Measurements from ENCODE around the gene WDR35.
A peak's percentile ranks its signal among the peaks of the same experiment; 100 is the strongest.

The WDR35 gene

DNA sequence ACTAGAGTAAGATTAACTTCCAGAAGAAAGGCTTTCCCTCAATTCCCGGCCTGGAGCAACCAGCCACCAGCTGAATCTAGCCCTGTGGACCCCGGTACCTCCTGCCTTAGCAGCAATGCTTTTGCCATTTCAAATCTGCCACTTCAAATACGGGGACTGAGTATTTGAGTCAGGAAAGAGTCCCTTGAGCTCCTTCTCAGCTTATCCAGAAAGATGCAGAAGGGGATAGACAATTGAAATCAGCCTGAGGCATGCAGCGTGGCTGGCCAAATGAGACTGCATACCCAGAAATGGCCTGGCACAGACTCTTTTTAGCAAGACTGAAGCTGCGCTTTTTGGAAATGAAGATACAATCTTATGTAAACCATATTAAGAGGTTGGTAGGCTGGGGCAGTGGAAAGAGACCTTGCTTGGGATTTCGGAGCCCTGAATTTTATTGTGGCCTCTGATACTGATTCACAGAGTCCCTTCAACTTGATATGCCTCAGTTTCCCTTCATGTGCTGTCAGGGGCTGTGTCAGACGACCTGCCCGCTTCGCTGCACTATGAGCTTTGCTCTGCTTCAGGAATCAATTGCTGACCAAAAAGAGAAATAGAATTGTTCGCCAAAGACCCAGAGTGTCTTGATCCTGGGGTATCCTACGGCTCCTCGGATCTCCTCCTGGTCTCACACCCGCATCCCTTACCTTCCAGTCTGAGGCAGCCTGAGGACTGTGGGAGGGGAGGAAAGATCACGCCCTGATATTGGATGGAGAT, 21.5 kb upstream of the WDR35 start:
- DNase-seq, result no peak

DNA sequence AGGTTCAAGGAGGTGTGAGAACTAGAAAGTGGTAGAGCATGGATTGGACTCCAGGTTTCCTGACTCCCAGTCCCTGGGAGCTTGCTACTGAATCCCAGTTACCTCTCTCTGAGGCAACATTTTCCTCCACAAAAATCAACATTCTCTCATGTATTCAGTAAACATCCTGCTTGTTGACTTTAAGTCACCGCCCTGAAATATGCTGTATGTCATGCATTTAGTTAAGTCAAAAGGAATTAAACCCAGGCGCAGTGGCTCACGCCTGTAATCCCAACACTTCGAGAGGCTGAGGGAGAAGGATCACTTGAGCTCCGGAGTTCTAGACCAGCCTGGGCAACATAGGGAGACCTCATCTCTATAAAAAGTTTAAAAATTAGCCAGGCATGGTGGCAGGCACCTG, 18.8 kb upstream of the WDR35 start:
- DNase-seq, result no peak

DNA sequence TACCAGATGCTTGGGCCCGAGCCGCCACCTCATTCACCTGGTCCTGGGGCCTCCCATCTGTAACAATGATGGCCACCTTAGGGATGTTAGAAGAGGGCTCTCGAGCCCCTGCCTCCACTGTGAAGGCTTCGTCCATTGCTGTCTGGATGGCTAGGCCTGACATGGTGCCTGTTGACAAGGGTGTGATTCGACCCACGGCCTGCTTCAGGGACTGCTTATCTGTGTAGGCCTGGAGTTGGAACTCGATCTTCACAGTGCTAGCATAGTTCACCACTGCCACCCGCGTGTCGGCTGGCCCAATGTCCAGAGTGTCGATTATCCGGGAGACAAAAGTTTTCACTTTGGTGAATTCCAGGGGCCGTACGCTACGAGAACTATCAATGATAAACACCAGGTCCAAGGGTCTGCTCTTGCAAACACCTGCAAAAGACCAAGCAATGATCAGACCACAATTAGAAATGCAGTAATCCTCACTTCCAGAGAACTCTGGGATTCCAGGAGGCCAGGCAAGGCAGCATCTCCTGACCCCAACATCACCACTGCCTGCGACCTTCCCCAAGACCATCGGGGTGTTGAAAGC, 16.1 kb upstream of the WDR35 start:
- DNase-seq, result no peak

DNA sequence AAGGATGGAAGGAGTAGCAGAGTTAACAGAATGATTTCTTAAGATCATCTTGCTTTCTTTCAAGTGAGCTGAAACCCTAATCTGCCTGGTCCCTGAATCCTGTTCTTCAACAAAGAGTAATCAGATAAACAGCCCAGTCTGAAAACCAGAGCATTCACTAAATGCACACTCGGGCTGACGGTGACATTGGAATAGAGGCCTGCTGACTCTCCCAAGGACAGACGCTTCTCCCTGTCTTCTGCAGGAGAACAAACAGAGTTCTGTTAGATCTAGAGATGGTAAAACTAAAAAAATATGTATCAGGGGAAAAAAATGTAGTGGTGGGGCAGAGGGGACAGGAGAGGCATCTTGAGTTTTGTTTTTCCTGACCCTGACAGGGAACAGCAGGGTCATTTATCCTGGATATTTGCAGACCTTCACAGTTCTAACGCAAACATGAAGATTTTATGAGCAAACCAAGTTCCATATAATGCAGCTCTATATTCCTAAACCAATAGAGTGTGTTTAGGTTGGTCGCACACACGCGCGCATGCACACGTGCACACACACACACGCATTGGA, 15.2 kb upstream of the WDR35 start:
- DNase-seq, result no peak

DNA sequence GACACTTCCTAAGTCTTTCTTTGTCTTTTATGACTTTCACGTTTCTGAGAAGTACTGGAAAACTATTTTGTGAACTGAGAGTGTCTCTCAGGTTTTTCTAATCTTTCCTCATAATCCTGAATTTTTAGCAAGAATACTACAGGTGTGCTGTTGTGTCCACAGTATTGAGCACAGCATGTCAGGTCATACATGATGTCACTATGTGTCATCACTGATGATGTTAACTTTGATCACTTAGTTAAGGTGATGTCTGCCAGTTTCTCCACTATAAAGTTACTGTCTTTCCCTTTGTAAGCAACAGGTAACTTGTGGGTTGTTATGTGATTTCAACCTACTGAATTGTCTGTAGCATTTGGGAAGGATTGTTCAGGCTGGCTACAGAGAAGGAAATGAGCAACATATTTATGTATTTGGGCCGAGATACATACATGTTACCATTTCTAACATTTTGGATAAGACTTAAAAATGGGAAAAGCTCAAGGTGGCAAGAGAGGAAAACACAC, 11.5 kb upstream of the WDR35 start:
- no peak for DNase-seq

DNA sequence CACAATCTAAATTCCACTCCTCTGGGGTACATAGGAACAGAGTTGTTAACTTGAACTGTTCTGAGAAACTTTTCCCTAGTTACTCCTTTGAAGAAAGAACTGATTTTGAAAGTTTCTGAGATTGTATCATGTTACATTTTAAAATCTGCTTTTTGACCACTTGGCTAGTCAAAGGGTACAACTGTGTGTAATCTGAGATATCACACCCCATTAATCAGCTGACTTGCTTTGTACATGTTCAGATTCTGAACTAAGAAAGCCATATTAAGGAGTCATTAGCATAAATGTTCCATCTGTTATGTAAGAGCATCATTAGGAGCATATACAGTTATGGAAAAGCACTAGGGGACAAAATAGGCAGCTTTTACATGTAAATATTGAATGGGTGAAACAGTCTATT, 3.8 kb upstream of the WDR35 start:
- DNase-seq, result no peak

DNA sequence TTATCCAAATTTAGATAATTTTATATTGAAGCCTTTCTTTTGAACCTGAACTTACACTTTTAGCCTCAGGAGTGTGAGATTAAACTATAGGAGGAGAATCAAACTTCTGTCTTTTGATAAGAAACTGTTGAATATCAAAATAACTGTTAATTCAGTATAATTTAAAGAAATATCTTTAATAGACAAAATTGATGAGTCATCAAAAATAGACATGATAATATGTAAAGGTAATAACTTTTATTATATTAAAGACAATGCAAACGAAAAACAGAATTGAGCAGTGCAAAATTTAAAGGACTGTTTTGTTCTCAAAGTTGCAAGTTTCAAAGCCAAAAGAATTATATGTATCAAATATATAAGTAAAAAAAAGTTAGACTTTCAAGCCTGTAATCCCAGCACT, 2.0 kb upstream of the WDR35 start:
- no peak for DNase-seq

DNA sequence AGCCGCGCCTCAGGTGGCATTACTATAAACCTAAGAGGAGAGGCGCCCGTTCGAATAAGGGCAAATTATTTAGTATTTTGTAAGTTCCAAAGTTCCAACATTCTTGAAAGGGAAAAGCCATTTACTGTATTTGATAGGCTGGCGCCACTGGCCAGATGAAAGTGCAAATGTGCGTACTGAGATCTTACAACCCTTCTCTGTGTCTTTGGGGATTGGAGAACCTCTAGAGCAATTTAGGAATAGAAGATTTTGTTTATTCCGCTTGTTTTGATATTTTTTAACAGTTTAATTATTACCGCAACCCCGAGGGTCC, 467 bp upstream of the WDR35 start:
- no peak for DNase-seq

DNA sequence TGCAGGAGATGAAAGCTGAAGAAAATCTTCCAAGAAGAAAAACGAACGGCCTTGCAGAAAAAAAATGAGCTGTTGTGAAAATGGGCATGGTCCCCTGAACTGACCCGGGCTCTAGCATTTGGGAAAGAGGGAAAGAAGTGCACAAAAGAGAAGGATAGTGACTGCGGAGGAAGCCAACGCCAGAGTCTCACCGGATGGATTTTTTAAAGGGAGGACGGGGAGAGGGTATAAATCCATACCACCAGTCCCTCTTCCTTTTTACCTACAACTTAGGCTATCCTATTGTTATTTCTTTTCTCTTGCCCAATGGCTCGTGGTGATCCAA, 601 bp downstream of the WDR35 start:
- DNase-seq, result no peak

DNA sequence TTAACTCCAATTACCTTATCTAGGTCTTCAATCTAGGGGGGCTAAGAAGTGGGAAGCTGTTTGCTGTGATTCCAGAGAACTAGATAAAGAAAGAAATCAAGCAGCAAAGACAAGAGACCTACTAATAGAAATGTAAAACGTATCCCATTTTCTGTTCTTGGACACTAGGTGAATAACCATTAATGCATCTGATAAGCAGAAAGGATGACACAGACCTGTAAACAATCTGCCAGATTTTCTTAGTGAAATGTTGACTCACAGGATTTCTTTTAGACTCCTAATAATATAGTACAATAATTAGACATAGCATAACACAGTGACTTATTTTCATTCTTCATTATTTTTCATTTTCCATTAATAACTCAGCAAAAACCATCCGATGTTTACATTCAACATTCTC, 1.3 kb downstream of the WDR35 start:
- no peak for DNase-seq

DNA sequence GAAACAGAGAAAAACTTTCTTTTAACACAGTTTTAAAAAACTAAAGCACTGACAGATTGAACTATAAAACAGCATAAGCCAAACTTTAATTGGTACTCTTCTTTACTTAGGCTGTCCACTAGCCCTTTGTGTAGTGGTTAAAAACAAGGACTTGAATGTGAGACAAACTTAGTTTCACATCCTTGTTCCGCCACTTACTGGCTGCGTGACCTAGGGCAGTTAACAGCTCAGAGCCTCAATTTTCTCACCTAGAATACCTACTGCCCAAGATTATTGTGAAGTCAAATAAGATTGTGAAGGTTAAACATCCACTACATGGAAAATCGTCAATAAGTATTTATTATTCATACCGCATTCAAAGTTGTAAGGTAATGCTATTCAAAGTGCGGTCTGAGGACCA, 2.0 kb downstream of the WDR35 start:
- no peak for DNase-seq

DNA sequence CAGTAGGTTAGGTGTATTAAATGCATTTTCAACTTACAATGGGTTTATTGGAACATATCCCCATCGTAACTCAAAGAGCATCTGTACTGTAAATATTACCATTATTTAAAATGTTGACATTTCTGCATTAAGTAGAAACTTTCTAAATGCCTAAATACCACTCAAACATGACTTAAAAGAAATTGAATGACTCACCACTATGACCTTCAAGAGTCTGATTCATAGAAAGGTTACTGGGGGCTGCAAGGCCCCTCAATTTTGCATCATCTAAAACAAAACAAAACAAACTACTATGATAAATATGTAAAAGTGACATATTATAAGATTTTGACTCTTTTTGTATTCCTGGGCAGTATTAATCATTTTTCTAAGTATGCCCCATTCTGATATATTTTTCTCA, 7.6 kb downstream of the WDR35 start:
- DNase-seq, result peak; percentile 13

DNA sequence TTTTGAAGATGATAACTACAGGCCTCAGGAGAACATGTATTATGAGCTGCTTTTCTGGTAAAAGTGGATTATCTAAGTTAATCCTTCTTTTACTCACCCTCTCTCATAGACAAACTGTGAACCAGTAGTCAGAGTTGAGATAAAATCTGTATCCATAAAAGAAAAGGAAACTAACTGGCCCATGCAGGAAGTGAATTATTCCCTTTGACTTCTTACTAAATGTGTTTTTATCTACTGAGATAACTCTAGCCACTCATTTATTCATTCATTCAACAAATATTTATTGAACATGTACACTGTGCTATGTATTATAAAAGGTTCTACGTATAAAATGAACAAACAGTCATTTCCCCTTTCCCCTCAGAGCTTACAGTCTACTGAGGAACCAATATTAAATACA, 10.0 kb downstream of the WDR35 start:
- no peak for DNase-seq

DNA sequence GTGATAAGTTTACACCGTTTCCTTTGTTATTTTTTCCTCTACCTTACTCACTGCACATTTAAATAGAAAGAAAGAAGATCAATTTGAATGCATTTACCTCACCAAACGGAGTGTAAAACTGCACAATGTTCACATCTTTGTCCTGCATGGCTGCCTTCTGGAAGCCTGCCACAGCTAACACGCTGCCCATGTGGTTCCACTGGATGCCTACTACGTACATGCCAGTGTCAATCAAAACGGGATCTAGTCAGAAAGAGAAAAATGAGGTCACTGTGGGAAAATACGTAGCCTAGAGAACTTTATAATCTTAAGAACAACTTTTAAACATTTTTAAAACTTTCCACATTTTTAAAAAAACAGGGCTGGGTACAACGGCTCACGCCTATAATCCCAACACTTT, 16.4 kb downstream of the WDR35 start:
- no peak for DNase-seq

DNA sequence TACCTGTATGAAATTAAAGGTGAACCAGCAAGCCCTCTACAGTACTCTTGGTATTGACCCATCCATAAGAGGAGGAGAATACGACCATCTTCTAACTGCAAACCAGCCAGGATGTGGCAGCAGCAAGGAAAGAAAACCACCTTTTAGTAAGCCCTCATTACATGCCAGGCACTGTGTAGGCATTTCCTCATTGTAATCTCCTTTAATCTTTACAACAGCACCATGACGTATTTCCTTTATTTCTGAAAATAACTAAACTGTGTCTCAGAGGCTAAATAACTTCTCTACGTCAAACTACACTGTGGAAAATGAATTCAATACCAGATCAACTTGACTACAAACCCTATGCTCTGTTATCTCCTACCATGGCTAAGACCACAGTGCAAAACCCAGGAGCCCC, 18.2 kb downstream of the WDR35 start:
- DNase-seq, result no peak

DNA sequence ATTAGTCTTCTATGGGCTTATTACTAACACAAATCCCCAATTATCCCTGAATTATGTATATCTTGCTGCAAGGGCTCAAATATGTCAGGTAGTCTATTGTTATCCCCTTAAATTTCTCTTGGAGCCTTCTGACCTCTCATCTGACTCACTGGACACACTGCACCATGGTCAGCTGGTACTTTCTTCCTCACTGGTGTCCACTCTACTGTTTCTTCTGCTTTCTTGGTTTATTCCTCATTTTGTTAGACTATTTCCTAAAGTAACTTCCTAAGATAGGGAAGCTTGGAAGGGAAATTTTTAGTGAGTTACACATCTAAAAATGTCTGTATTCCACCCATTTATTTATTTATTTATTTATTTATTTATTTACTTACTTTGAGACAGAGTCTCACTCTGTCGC, 26.5 kb downstream of the WDR35 start:
- no peak for DNase-seq

DNA sequence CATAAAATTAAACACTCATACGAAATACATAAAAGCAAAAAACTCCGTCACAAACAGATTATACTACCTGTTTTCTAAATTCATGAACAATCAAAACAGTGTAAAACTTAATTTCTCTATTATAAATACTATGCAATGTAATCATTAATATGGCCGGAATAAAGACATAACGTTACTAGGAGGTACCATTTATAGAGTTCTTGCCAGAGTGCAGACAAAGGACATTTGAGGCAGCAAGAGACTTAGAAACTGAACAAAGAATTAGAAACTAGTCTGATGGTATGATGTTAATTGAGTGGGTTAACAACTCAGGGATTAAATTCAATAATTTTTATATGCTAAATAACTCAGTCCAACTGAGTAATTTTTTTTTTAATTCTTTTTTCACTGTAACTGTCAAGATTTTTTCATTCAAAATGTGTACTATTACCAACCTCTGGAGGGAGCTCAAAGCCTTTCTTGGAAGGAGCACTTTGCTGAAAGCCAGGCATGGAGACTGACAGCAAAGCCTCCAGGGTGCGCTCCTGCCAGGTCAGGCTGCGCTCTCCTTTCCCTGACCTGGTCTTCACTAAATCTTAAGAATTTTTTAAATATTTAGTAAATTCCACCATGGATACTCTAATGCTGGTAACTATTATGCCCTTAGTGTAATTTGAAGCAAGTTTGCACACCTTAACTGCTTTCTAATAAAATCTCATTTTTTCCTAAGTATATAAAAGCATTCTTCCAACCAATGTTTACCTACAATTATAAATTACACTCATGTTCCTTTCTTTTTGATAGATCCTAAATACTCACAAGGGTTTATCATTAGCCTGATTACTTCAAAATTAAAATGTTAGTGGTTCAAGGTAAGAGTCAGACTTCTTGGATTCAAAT, 34.1 kb downstream of the WDR35 start:
- DNase-seq, result peak; percentile 76

DNA sequence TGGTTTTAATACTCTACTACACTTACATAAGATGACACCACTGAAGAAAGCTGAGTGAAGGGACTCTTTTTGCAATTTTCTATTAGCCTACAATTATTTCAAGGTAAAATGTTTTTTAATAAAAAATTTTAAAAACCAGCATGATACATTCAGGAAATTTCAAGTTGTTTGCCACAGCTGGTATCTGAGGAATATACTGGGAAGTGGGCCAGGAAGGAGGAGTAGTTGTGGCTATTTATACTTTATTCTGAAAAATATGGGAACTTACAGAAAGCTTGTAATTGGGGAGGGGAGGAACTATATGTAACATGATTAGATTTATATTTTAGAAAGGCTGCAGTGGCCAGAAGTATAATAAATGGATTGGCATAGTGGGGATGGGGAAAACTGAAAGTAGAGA, 40.8 kb downstream of the WDR35 start:
- peak; percentile 68 for DNase-seq

DNA sequence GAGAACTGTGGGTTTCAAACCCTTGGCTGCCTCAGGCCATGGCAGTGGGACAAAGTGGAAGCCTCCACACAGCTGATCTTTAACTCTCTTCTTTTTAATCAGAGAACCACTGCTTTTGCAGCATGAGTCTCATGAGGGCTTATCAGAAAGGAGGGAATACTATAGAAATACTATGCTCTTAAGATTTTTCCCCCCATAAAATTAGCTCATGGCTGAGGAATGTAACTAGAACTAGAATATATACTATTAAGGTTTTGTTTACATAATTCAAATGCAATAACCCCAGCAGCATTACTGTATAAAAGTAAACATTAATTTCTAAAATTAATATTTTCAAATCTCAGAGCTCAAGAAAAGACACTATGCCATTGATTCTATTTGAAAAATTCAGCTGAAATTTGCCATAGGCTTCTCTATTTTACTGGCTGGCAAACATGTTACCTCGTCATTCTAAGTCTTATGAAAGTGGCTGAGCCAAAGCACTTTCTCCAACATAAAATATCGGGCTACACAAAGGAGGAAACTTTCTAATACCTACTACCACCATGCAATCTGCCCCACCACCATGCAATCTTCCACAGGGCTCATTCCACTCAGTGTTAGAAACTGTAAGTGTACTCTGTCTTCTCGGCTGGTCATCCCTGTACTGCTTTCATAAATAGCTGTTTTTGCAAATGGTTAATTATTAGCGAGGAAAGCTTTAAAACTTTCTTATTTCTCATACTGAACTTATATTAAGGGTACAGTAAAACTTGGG, 42.5 kb downstream of the WDR35 start:
- DNase-seq, result peak; percentile 7

DNA sequence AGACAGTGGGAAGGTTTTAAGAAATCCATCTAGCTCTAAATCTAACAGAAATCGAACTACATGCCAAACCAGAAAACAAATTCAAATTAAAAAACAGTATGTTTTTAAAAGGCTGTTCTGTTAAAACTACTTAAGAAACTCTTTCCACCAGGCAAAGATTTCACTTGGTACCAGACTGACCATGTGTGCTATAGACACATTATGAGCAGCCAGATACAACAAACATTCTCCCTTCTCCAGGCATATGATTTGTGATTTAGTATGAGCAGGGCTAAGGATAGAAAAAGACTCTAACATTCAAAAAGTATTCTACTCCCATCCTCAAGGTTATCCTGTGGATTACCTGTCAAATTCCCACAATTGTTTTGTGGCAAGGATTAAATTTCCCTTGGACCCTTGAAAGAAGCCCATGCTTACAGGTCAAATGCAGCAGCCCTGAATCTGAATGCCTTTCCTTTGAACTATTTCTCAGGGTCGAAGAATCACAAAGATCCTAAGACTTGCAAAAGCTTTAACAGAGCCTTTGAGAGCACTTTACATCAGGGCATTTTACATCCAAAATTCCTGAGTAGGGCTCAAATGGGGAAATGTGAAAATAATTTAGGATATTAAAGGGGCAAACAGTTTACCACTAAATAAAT, 45.6 kb downstream of the WDR35 start:
- DNase-seq, result no peak

DNA sequence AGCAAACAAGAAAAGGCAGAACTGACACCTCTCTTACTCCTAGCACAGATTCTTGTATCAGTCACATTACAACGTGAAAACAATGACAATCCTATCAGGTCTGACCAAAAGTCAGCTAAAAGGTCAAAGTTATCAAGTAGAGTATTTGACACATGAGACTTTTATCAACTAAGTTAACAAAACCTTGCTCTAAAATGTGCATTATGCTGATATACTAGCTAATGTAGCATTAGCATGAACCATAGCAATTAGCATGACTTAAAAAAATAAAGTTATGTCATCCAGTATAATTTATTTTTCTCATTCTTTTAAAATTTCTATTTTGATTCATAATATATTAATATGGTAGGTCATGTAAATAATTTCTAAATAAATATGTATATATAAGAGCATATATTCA, 46.7 kb downstream of the WDR35 start:
- DNase-seq, result no peak

DNA sequence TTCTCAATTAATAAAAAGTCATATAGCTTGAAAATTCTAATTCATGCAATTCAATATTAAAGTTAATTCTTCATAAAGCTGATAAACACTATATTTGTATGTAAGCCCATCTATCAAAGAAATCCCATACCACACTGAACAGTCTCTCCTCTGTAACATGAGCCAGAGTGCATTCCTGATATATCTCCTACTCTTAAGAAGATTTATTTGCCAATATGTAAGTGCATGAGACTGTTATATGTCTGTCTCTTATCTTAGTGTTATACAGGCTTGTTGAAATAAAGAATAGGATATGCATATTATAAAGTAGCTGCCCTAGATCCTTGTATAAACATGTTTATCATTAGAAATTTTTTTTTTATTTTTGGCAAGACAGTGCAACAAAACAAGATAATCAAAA, 47.7 kb downstream of the WDR35 start:
- no peak for DNase-seq

DNA sequence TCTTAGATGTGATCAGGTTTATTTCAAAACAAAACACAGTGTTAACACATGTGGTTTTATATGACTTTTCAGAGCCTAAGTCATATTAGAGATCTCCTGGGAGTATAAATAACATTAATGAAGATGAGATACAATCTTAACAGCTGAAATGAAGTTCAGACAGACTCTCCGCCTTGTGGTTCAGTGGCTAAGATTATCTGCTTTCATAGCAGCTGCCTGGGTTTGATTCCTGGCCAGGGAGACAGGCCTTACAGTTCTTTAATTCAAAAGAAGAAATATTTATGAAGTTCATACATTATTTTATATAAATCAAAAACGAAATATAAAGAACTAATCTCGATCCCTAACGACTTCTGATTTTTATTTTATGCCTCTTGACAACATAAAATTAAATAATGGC, 52.9 kb downstream of the WDR35 start:
- DNase-seq, result no peak
